GM23338 (cell line): Measurements from ENCODE around the gene RUNX1. TPM values are rescaled to one million over a fixed set of nuclear protein-coding genes. Genes with fewer than 3 reads are reported as not detected.

ENCODE experiments used
- ATAC-seq: fragments of 200-7000 bp; cut with Tn5 transposase; 3 replicates; pipeline ENCODE4 v1.9.1; 2020
- DNase-seq: peaks from one replicate; pipeline ENCODE4 v3.0.0-alpha.2; 2015; ENCODE audit warnings: low spot score
- H2AFZ ChIP-seq: fragments of 200-600 bp; sonication (generic); 2 replicates; pipeline ENCODE4 v1.8.0; 2016; ENCODE audit warnings: antibody characterized with exemption, mild to moderate bottlenecking, moderate library complexity
- H3F3A ChIP-seq: fragments of 200-600 bp; sonication (generic); replicated peaks from 2 replicates; pipeline ENCODE4 v1.8.0; 2017; ENCODE audit warnings: antibody characterized with exemption, mixed run types, low read depth
- H3K27ac ChIP-seq: fragments of 200-600 bp; sonication (generic); 2 replicates; pipeline ENCODE4 v1.6.1; 2016; ENCODE audit warnings: low read depth
- H3K27me3 ChIP-seq: fragments of 200-600 bp; sonication (generic); 2 replicates; pipeline ENCODE4 v1.8.0; 2016; ENCODE audit warnings: mild to moderate bottlenecking, mixed run types, moderate library complexity; ENCODE audit not compliant: insufficient read depth
- H3K36me3 ChIP-seq: fragments of 200-600 bp; sonication (generic); 2 replicates; pipeline ENCODE4 v1.8.0; 2016; ENCODE audit warnings: mild to moderate bottlenecking; ENCODE audit not compliant: insufficient read depth
- H3K4me1 ChIP-seq: fragments of 200-600 bp; sonication (generic); 2 replicates; pipeline ENCODE4 v1.8.0; 2016; ENCODE audit warnings: mild to moderate bottlenecking, moderate library complexity; ENCODE audit not compliant: insufficient read depth
- H3K4me2 ChIP-seq: fragments of 200-600 bp; sonication (generic); 2 replicates; pipeline ENCODE4 v1.7.1; 2017; ENCODE audit warnings: mixed run types
- H3K4me3 ChIP-seq: fragments of 200-600 bp; sonication (generic); 2 replicates; pipeline ENCODE4 v1.6.1; 2016; ENCODE audit warnings: mixed run types
- H3K79me2 ChIP-seq: fragments of 200-600 bp; sonication (generic); replicated peaks from 2 replicates; pipeline ENCODE4 v1.8.0; 2017; ENCODE audit warnings: mild to moderate bottlenecking; ENCODE audit not compliant: insufficient read depth
- H3K9me2 ChIP-seq: fragments of 200-600 bp; sonication (generic); 2 replicates; pipeline ENCODE4 v1.8.0; 2017; ENCODE audit not compliant: insufficient read depth
- H4K20me1 ChIP-seq: fragments of 200-600 bp; sonication (generic); replicated peaks from 2 replicates; pipeline ENCODE4 v1.8.0; 2017; ENCODE audit warnings: mild to moderate bottlenecking; ENCODE audit not compliant: insufficient read depth
- H3K27ac Mint-ChIP-seq: 2 replicates; pipeline ENCODE4 v1.8.0; 2020; ENCODE audit warnings: inconsistent platforms, mild to moderate bottlenecking, moderate library complexity, mixed read lengths
- H3K27me3 Mint-ChIP-seq: 3 replicates; pipeline ENCODE4 v1.8.0; 2022; ENCODE audit warnings: low read depth, mild to moderate bottlenecking, moderate library complexity, mixed read lengths, inconsistent platforms; ENCODE audit not compliant: insufficient read depth, poor library complexity
- H3K36me3 Mint-ChIP-seq: 3 replicates; pipeline ENCODE4 v1.8.0; 2021; ENCODE audit warnings: low read depth, mild to moderate bottlenecking, inconsistent platforms, moderate library complexity, mixed read lengths
- H3K4me1 Mint-ChIP-seq: 3 replicates; pipeline ENCODE4 v1.8.0; 2020; ENCODE audit warnings: mild to moderate bottlenecking, inconsistent platforms, mixed read lengths
- H3K4me3 Mint-ChIP-seq: 3 replicates; pipeline ENCODE4 v1.8.0; 2021; ENCODE audit warnings: moderate library complexity, mild to moderate bottlenecking, inconsistent platforms, mixed read lengths
- H3K9me3 Mint-ChIP-seq: 3 replicates; pipeline ENCODE4 v1.8.0; 2020; ENCODE audit warnings: moderate library complexity, mild to moderate bottlenecking, inconsistent platforms, mixed read lengths
- EZH2phosphoT487 ChIP-seq: fragments of 200-600 bp; sonication (generic); IDR thresholded peaks from one replicate; pipeline ENCODE4 v1.8.1; 2018; ENCODE audit warnings: antibody characterized with exemption; ENCODE audit not compliant: unreplicated experiment
- NANOG ChIP-seq: IDR thresholded peaks from 2 replicates; pipeline ENCODE4 v1.6.1; 2016; ENCODE audit warnings: antibody characterized with exemption, borderline replicate concordance
- STAT1 ChIP-seq: IDR thresholded peaks from one replicate; pipeline ENCODE4 v1.6.1; 2016; ENCODE audit warnings: antibody characterized with exemption; ENCODE audit not compliant: unreplicated experiment
- ZNF114 ChIP-seq: fragments of 250-450 bp; sonication (Bioruptor Pico); IDR thresholded peaks from 2 replicates; pipeline ENCODE4 v1.5.0; 2020; ENCODE audit warnings: mild to moderate bottlenecking, moderate library complexity
- ZNF331 ChIP-seq: fragments of 250-450 bp; sonication (Bioruptor Pico); IDR thresholded peaks from 2 replicates; pipeline ENCODE4 v1.5.0; 2020; ENCODE audit warnings: low read depth, mild to moderate bottlenecking, moderate library complexity
- polyA plus RNA-seq: library from polyadenylated mRNA; unstranded; fragments of >200 nt; fragmentation: Nextera tagmentation; extraction: Ambion mirVana; gene quantifications from 2 replicates; pipeline ENCODE4 v1.2.1, GENCODE V29; 2016
- total RNA-seq: library from RNA; depleted of rRNA; stranded (reverse); fragments of >200 nt; shearing (Covaris generic); gene quantifications from 2 replicates; pipeline ENCODE4 v1.2.3, GENCODE V29; 2014
- TF ChIP-seq, protein P1 (sequence below): fragments of 250-450 bp; sonication (Bioruptor Pico); IDR thresholded peaks from 2 replicates; pipeline ENCODE4 v1.5.0; 2020; ENCODE audit warnings: mild to moderate bottlenecking, moderate library complexity
- TF ChIP-seq, protein P2 (sequence below): IDR thresholded peaks from one replicate; pipeline ENCODE4 v1.6.1; 2018; ENCODE audit warnings: antibody characterized with exemption; ENCODE audit not compliant: unreplicated experiment
- TF ChIP-seq, protein P3 (sequence below): IDR thresholded peaks from 2 replicates; pipeline ENCODE4 v1.6.1; 2016; ENCODE audit warnings: antibody characterized with exemption

Gene RUNX1
- total and polyA plus RNA-seq, 2 experiments from 2014 or later: 0.29 to 1.1 TPM

DNA sequence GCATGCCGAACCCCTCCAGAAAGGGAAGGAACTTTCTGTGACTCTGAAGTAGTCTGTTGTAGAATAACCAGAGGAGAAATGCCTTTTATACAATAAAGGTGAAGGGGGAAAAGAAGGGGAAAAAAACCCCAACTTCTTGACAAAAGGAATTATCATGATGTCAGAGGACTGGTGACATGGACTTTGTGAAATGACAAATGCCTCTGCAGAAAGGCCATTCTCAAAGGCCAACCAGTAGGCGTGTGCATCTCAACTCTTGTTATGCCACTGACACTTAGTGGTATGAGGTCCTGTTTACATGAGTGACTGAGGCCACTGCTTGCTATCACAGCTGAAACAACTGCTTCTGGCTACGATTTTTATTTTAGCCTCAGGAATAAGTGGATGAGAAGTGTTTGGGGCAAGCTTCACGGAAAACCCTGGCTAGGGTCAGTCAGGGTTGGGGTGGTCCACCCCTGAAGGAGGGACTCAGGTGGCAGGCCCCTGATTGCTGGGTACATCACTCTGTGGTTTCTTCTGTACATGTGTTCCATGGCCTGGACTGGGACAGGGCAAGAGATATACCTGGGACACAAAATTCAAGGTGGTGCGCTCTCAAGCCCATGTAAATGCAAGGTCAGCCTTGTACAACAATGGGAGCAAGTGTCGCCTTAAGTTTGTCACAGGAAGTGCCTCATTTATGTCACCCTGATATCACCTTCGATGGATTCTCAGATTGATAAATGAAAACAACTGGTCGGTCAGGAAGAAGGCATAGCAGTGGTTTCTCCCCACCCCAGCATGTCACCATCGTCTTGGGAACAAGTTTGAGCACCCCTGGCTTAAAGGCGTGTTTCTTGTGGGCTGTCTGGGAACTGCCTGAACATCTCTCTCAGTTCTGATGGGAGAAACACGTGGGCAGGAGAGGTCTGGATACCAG is 12.4 kb downstream of the RUNX1 start:
- Histone ChIP-seq H3F3A (no peaks in the 10 kb centered on the region), H3K27ac (no peak overlapping the region), H3K79me2 (no peaks in the 10 kb centered on the region), H3K36me3 (no peaks in the 10 kb centered on the region), H2AFZ (no peak overlapping the region), H3K4me2 (no peak overlapping the region), H3K9me2 (no peaks in the 10 kb centered on the region), H3K27me3 (no peaks in the 10 kb centered on the region), H3K4me1 (no peaks in the 10 kb centered on the region), H3K4me3 (no peak overlapping the region), H4K20me1 (no peaks in the 10 kb centered on the region)
- Mint-ChIP-seq H3K27me3 (peaks cover 2% of the 10 kb centered on the region), H3K36me3 (no peaks in the 10 kb centered on the region), H3K4me3 (no peak overlapping the region), H3K9me3 (no peaks in the 10 kb centered on the region), H3K4me1 (peaks cover 9% of the 10 kb centered on the region; the same call in 2 of the 3 replicates), H3K27ac (no peak overlapping the region)
- DNase-seq (no peak), ATAC-seq (no peak)
- TF ChIP-seq STAT1 (no peak), ZNF331 (no peak), NANOG (no peak), EZH2phosphoT487 (no peak), ZNF114 (CRISPR knock-in tag) (no peak)
- TF ChIP-seq, protein P1, sequence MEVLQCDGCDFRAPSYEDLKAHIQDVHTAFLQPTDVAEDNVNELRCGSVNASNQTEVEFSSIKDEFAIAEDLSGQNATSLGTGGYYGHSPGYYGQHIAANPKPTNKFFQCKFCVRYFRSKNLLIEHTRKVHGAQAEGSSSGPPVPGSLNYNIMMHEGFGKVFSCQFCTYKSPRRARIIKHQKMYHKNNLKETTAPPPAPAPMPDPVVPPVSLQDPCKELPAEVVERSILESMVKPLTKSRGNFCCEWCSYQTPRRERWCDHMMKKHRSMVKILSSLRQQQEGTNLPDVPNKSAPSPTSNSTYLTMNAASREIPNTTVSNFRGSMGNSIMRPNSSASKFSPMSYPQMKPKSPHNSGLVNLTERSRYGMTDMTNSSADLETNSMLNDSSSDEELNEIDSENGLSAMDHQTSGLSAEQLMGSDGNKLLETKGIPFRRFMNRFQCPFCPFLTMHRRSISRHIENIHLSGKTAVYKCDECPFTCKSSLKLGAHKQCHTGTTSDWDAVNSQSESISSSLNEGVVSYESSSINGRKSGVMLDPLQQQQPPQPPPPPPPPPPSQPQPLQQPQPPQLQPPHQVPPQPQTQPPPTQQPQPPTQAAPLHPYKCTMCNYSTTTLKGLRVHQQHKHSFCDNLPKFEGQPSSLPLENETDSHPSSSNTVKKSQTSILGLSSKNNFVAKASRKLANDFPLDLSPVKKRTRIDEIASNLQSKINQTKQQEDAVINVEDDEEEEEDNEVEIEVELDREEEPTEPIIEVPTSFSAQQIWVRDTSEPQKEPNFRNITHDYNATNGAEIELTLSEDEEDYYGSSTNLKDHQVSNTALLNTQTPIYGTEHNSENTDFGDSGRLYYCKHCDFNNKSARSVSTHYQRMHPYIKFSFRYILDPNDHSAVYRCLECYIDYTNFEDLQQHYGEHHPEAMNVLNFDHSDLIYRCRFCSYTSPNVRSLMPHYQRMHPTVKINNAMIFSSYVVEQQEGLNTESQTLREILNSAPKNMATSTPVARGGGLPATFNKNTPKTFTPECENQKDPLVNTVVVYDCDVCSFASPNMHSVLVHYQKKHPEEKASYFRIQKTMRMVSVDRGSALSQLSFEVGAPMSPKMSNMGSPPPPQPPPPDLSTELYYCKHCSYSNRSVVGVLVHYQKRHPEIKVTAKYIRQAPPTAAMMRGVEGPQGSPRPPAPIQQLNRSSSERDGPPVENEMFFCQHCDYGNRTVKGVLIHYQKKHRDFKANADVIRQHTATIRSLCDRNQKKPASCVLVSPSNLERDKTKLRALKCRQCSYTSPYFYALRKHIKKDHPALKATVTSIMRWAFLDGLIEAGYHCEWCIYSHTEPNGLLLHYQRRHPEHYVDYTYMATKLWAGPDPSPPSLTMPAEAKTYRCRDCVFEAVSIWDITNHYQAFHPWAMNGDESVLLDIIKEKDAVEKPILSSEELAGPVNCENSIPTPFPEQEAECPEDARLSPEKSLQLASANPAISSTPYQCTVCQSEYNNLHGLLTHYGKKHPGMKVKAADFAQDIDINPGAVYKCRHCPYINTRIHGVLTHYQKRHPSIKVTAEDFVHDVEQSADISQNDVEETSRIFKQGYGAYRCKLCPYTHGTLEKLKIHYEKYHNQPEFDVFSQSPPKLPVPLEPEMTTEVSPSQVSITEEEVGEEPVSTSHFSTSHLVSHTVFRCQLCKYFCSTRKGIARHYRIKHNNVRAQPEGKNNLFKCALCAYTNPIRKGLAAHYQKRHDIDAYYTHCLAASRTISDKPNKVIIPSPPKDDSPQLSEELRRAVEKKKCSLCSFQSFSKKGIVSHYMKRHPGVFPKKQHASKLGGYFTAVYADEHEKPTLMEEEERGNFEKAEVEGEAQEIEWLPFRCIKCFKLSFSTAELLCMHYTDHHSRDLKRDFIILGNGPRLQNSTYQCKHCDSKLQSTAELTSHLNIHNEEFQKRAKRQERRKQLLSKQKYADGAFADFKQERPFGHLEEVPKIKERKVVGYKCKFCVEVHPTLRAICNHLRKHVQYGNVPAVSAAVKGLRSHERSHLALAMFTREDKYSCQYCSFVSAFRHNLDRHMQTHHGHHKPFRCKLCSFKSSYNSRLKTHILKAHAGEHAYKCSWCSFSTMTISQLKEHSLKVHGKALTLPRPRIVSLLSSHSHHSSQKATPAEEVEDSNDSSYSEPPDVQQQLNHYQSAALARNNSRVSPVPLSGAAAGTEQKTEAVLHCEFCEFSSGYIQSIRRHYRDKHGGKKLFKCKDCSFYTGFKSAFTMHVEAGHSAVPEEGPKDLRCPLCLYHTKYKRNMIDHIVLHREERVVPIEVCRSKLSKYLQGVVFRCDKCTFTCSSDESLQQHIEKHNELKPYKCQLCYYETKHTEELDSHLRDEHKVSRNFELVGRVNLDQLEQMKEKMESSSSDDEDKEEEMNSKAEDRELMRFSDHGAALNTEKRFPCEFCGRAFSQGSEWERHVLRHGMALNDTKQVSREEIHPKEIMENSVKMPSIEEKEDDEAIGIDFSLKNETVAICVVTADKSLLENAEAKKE (CRISPR knock-in tag): no peak
- TF ChIP-seq, protein P2, sequence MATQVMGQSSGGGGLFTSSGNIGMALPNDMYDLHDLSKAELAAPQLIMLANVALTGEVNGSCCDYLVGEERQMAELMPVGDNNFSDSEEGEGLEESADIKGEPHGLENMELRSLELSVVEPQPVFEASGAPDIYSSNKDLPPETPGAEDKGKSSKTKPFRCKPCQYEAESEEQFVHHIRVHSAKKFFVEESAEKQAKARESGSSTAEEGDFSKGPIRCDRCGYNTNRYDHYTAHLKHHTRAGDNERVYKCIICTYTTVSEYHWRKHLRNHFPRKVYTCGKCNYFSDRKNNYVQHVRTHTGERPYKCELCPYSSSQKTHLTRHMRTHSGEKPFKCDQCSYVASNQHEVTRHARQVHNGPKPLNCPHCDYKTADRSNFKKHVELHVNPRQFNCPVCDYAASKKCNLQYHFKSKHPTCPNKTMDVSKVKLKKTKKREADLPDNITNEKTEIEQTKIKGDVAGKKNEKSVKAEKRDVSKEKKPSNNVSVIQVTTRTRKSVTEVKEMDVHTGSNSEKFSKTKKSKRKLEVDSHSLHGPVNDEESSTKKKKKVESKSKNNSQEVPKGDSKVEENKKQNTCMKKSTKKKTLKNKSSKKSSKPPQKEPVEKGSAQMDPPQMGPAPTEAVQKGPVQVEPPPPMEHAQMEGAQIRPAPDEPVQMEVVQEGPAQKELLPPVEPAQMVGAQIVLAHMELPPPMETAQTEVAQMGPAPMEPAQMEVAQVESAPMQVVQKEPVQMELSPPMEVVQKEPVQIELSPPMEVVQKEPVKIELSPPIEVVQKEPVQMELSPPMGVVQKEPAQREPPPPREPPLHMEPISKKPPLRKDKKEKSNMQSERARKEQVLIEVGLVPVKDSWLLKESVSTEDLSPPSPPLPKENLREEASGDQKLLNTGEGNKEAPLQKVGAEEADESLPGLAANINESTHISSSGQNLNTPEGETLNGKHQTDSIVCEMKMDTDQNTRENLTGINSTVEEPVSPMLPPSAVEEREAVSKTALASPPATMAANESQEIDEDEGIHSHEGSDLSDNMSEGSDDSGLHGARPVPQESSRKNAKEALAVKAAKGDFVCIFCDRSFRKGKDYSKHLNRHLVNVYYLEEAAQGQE: no peak
- TF ChIP-seq, protein P3, sequence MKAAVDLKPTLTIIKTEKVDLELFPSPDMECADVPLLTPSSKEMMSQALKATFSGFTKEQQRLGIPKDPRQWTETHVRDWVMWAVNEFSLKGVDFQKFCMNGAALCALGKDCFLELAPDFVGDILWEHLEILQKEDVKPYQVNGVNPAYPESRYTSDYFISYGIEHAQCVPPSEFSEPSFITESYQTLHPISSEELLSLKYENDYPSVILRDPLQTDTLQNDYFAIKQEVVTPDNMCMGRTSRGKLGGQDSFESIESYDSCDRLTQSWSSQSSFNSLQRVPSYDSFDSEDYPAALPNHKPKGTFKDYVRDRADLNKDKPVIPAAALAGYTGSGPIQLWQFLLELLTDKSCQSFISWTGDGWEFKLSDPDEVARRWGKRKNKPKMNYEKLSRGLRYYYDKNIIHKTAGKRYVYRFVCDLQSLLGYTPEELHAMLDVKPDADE: no peak
